Hippocampal formation (tissue), 2 donors: ENCODE measurements around the gene CMTM3.
"Not testable (repeated sequence)": the region's sequence is repeated elsewhere in the genome, so short reads cannot be mapped to it uniquely, and the experiment has no call there.

ENCODE experiments used
- DNase-seq, 2 donors: peaks; one replicate each; lab custom pipeline; 2025; lab: John Stamatoyannopoulos, UW

Gene CMTM3, protein sequence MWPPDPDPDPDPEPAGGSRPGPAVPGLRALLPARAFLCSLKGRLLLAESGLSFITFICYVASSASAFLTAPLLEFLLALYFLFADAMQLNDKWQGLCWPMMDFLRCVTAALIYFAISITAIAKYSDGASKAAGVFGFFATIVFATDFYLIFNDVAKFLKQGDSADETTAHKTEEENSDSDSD

DNA sequence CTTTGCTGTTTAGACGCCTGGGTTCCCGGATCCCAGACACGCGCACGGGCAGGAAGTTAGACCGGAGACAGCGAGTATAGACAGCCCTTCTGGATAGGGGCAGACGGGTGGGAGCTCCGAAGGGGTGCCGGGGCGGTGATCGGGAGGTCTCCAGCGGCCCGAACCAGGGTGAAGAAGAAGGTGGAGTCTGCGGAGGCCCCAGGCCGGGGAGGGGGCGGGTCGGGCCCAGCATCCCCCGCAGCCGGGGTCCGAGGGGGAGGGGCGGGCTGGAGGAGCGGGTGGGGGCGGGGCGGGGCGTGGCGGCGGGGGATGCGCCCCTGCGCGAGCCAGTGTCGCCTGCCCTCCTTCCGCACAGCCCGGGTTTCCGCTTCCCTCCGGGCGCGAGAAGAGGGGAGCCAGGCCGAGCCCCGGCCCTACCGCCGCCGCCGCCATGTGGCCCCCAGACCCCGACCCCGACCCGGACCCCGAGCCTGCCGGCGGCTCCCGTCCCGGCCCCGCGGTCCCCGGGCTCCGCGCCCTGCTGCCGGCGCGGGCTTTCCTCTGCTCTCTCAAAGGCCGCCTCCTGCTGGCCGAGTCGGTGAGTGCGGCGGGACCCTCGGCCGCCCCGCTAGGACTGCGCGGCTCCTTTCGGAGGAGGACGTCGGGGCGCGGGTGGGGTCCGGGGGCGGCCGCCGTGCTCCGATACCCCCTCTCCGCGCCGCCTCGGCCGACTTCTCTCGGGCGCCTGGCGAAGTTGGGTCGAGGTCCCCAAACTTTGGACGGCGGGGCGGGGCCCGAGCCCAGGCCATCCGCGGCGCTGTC, at the start of gene CMTM3:
Gene CMTM3 (plus strand): TSS at position 329 of the 801 bp plus-strand sequence. CDS start 102 bp downstream, at position 431.
- peak in 1 of 2 donors; percentile 43 for DNase-seq

DNA sequence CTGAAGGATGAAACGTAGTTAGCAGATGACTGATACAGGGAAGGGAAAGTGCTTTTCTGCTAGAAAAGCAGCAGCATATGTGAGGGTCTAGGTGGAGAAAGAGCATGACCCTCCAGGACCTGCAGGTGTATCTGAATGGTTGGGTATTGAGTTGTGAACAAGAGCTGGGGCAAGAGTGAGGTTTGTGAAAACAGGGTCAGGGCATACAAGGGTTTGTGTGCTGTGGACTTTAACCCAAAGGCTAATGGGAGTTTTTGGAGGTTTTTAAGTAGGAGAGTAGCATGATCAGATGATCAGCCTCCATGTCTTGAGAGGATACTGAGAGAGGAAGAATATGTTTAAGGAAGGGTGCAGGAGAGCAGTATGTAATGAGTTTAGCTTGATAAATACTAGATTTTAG, 44.4 kb upstream of the CMTM3 start:
- no peak for DNase-seq

DNA sequence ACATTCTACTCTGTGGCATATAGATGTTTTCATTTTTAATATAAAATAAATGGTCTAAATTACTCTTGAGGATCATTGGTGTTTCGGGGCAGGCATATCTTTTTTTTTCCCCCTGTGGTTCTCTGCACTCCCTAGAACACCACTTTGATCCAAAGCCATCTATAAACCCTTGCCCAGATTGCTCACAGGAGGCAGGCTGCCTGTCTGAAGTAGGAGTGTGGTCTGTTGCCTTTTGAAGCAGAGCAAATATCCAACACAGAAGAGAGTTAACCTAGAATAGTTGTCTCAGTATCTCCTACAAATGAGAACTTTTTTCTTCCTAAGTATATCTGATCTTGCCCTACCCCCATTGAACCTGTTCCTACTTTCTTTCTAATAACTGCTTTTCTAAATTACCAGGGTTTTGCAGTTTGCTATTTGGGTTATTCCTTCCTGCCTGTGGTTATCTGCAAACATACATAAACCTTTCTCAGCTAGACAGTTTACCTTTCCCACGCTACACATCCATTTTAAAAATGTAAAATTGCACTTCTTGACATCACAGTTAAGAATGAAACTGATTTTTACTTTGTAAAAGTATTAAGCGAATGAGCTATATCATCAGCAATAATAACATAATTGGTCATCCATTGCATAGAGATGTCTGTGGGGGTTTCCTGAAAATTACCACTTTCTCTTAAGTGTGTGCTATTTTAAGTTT, 43.0 kb upstream of the CMTM3 start:
- no peak for DNase-seq

DNA sequence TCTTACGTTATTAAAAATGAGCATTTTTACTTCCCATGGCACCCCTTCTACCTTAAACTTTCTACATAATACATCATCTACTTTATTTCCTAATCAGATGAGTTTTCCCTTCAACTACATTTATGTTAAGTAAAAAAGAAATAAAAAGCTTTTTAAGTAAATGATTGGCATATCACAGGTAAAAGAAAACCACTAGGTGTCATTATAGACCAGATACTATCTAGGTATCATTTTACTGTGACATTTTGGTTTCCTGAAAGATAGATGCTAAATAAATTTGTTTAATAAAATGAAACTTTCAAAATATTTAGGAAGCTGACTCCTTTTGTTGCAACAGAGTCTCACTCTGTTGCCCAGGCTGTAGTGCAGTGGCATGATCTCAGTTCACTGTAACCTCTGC, 42.1 kb upstream of the CMTM3 start:
- no peak for DNase-seq

DNA sequence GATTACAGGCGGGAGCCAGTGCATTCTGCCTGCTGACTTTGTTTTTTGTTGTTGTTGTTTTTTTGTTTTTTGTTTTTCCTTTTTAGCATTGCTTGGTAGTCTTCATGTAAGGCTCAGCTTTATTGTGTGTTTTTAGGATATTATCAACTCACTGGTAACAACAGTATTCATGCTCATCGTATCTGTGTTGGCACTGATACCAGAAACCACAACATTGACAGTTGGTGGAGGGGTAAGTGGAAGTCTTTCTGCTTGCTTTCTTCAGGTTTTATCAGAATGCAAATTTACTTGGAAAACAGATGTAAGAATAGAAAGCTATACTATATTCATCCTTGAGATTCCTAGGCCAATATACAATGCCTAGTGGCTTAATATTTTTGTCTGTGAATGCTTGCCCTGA, 41.5 kb upstream of the CMTM3 start:
- no peak for DNase-seq

DNA sequence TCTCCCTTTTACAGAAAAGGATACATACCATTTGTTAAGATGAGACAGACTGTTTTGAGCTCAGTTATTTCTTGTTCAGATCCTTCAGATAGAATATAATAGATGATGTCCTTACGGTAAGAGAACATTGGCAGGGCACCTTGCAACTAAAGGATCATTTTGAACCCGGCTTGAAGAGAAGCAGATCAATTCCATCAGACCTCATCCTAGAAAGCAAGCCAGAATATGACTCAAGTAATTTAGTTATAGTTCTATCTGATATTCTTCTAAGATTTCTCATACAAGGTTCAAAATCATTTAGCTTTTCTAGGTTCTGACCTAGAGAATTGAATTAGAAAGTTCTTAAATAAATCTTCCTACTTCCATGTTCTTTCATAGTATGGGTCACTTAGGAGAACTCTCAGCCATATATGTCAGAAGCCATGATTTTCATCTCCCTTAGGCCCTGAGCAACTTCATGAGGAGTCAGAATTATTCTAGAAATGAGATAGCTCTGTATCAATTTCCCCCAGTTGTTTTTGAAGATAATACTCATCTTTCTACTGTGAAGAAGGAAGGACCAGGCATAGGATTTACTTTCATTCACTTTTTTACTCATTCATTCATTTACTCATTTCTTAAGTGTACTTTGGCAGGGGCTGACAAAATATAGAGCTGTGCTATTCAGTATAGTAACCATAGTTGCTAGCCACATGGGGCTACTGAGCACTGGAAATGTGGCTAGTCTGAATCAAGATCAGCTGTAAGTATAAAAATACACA, 40.8 kb upstream of the CMTM3 start:
- no peak for DNase-seq

DNA sequence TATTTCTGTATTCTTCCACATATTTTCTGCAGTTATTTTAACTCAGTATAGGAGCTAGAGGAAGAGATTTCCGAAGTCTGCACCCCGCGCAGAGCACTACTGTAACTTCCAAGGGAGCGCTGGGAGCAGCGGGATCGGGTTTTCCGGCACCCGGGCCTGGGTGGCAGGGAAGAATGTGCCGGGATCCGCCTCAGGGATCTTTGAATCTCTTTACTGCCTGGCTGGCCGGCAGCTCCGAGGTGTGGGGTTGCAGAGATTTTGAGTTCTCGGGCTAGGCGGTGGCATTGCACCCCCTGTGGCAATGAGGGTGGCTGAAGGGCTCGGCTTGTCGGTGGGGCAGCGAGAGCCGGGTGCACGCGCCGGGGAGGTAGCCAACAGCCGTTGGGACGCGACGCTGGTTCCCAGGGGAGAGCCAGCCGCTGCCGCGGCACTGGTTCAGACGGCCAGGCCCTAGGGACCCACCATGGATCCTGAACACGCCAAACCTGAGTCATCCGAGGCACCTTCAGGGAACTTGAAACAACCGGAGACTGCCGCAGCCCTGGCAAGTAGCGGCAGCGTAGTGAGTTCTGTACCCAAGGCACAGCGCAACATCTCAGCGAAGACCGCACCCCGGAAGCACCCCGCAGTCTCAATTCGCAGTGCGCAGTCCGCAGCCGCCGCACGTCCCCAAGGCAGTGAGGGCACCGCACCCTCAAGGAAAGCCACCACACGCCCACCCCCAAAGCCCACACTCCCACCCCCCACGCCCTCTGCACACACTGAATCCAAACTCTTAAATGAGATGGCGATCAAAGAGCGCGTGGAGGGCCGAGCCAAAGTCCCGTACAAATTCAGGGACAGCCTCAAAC, 38.2 kb upstream of the CMTM3 start, which contains the start of gene CMTM1:
Gene CMTM1 (plus strand): TSS at position 389 of the 851 bp plus-strand sequence. CDS start 75 bp downstream, at position 464.
- no peak for DNase-seq

DNA sequence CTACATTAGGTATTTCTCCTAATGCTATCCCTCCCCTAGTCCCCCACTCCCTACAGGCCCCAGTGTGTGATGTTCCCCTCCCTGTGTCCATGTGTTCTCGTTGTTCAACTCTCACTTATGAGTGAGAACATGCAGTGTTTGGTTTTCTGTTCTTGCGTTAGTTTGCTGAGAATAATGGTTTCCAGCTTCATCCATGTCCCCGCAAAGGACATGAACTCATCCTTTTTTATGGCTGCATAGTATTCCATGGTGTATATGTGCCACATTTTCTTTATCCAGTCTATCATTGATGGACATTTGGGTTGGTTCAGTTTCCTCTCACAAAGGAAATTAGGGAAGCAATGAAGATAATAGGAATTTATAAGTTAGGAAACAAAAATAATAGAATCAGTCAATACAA, 37.2 kb upstream of the CMTM3 start:
- not testable (repeated sequence) for DNase-seq

DNA sequence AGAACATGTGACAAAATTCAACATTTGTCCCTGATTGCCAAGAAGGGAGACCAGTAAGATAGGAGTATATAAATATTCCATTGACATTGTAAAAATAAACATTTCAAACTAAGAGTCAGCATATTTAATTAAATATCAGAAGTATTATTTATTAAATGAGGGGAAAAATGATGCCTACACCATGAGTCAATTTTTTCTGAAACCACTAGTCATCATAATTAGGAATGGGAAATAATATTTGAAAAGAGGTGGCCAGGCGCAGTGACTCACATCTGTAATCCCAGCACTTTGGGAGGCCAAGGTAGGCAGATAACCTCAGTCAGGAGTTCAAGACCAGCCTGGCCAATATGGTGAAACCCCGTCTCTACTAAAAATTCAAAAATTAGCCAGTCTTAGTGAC, 36.1 kb upstream of the CMTM3 start:
- DNase-seq, result no peak

DNA sequence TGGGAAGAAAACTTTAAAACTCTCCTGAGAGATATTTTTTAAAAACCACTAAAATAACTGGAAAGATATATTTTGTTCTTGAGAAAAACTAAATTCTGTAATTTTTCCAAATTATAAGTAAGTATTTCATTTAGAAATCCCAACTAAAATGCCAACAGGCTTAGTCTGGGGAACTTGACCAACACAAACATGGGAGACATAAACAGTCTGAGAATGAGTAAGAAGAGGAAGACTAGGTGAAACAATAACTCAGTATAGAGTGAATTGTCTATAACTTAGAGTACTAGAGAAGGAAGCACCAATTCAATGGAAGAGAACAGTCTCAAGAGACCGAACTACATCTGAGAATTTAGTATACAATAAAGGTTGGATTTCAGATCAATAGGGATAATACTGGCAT, 35.4 kb upstream of the CMTM3 start:
- no peak for DNase-seq

DNA sequence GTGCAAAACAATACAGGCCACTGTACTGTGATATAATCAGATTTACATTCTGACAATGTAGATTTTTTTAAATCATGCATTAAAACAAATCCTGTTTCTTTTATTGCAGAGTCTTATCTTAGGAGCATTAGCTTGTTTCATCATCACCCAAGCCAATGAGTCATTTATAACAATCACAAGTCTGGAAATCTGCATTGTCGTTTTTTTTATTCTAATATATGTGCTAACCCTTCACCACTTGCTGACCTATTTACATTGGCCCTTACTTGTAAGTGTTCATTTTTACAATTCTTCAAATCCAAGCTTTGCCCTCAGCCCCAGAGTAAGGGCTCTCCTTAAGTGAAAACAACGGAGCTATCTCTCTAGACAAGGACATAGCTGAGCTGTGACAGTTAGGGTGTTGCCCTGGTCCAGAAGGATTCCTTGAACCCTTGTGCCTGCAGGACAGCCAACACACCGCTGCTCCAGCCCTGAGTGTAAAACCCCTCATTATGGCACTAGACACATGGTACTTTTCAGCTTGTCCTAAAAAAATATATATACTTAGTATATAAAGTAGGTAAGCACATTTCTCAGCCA, 34.6 kb upstream of the CMTM3 start:
- DNase-seq, result no peak

DNA sequence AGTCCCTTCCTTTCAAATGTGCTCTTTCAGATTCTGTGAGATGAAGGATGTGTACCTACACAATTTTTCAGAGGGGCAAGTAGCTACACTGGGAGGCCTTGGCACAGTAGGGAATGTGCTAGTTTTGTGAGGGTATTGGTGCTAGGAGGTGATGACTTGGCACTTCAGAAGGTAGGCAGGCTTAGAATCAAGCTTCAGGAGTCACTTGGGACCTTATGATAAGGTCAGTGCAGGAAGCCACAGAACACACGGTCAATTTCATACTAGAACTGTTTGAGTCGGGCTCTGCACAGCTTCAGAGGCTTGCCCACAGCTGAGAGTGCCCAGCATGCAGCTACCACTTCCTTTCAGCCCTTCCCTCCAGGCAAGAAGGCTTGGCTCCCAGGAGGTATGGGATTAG, 32.1 kb upstream of the CMTM3 start:
- no peak for DNase-seq

DNA sequence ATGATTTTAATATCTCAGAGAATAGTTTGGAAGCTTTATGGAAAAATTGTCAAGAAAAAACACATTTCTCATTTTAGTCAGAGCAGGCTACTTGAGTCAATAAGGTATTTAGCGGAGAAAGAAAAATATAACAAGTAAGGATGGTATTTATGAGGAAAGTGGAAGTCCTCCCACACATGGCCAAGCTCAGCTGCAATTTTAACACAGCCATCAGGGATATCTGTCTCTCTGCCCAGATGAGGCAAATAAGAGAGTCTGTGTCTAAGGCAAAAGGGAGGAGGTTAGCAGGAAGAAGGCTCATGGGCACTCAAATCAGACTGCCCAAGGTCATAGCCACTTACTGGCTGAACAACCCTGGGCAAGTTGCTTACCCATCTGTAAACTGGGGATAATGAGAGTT, 30.4 kb upstream of the CMTM3 start:
- DNase-seq, result no peak

DNA sequence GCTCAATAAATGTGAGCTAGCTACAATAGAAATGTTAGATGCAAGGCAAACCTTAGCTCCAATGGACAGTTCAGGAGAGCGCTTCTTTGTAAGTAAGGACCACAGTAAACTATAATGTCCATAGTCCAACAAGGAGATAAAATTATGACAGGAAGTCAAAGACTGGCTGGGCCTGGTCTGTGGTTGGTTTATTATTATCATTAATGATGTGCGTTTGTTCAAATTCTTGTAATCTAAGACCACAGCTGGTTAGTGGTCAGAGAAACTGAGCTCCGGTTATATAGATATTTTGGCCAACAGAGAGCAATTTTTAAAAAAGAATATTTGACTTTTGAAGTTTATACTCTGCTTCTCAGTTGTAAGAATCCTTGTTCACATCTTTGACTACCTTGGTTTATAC, 30.0 kb upstream of the CMTM3 start:
- DNase-seq, result no peak

DNA sequence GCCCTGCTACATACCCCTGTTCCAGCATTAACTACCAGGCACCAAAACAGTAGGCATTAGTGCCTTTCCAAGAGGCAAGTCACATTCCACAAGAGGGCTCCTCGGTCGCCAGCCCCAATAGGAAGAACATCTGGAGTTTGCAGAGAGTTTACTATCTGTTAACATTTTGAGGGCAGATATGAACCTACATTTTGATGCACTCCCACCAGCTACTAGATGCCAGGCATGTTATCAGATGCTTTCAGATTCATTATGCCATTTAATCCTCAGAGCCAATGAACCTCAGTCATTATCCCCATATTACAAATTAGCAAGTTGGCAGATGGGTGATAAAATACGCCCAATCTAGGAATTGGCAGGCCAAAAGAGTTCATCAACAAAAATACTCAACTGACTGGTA, 29.4 kb upstream of the CMTM3 start:
- DNase-seq, result no peak

DNA sequence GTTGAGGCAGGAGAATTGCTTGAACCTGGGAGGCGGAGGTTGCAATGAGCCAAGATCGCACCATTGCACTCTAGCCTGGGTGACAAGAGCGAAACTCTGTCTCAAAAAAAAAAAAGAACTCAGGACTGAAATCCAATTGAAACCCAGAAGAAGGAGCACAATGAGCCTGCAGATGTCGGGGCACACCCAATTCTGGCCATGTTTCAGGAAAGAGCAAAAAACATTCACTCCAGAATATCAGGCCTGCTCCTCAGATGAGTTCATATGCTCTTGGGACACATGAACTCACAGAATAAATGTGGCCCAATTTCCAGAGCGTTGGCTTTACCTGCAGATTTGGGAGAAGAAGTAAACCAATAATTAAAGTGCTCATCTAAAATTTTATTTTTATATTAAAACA, 28.2 kb upstream of the CMTM3 start:
- DNase-seq, result no peak

DNA sequence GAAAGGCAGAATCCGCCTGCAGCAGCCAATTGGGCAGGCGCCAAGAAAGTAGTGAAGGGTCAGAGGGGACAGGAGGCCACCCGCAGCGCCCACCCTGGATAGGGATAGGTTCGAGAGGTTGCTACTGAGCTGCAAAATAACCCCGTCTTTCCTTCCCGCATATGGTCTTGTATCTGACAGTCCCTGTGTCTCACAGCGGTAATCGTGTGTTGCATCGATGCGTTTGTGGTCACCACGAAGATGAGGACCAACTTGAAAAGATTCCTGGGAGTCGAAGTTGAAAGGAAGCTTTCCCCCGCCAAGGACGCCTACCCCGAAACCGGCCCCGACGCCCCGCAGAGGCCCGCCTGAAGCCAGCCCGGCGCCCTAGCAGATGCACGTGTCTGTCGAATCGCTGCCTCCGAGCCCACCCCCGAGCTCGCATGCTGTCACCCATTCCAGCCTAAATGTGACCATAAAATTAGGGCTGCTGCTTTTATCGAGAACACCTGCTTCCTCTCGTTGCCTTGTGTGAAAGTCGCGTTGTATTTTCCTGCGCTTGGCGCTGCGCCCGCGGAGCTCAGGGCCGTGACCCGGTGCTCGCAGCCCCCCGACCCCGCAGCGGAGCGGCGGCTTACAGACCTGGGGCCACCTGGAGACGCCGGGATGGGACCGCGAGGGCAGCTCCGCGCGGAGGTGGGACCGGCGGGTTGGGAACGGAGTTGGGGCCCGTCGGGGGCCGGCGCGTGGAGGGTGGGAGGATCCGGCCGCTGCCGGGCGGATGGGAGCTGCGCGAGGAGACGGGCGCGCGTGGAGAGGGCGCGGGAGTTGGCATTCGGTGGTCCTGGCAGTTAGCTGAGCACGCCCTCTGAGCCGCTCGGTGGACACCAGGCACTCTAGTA, 25.6 kb upstream of the CMTM3 start, which contains the start of gene CMTM2:
Gene CMTM2 (plus strand): TSS at position 813 of the 881 bp plus-strand sequence. CDS start 145 bp downstream, outside the sequence.
- no peak for DNase-seq

DNA sequence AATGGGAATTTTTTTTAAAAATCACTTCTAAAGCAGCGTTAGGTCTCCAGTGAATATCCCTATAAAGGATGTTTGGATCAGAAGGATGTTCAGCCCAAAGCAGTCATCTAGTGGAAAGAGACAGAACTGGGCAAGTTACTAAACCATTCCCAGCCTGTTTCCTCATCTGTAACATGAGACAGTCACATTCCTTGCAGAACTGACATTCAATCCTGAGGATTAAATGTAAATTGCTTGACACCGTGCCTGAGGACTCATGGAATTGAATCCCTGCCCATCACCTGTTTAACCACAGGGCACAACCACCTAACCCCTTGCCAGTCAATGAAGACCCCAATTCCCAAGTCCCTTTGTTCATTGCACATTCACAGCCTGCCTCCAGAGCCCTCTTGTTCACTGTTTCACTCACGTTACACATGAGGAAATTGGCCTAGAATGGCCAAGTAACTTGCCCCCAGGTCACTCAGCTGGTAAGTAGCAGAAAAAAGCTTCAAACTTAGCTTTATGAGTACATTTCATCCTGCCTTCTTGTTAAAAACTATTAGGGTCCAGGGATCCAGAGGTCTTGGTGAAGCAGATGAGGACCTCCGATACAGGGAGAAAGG, 23.8 kb upstream of the CMTM3 start:
- DNase-seq, result no peak

DNA sequence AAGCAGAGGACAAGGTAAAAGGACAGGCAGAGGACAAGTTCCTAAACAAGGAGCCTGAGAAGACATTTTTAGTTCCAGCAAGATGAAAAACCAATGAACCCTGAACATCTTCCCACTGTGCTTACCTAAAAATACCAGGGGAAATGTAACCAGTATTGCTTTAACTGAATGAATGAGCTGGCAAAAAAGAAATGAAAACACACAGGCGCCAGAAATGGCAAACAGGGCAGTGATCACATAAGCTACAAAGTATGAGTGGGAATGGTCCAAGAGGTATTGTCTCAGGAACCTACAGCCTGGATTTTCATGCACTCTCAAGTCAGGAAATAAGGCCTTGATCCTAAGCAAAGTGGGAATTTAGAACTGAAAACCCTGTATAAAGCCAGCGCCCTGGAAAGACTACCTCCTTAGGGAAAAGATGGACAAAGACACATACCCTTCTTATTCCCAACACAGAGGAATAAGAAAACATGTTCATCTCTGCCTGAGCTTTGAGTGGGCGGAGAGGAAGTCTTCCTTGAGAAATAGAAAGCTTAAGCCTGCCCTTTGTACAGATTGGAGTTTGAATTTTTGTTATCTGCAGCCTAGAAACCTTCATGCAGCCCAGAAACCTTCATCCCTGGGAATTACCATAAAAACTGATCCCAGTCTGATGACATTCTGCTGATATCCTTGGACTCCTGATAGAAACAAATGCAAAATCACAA, 23.1 kb upstream of the CMTM3 start:
- no peak for DNase-seq
